IMR-90 (cell line): ENCODE measurements around the gene RNU2-63P.

Source experiments
- CEBPB ChIP-seq: IDR thresholded peaks from 2 replicates; pipeline ENCODE4 v1.6.1; 2012; ENCODE audit warnings: low read depth, low read length, improper control_type of control experiment
- CHD1 ChIP-seq: IDR thresholded peaks from 2 replicates; pipeline ENCODE4 v1.6.1; 2012; ENCODE audit warnings: low read depth, low read length, improper control_type of control experiment
- MAFK ChIP-seq: IDR thresholded peaks from 2 replicates; pipeline ENCODE4 v1.6.1; 2012; ENCODE audit warnings: low read depth, low read length, improper control_type of control experiment
- POLR2A ChIP-seq: IDR thresholded peaks from 2 replicates; pipeline ENCODE4 v1.6.1; 2012; ENCODE audit warnings: mild to moderate bottlenecking, low read depth, low read length
- RAD21 ChIP-seq: IDR thresholded peaks from 2 replicates; pipeline ENCODE4 v1.6.1; 2012; ENCODE audit warnings: low read length, improper control_type of control experiment
- RCOR1 ChIP-seq: IDR thresholded peaks from 2 replicates; pipeline ENCODE4 v1.6.1; 2012; ENCODE audit warnings: mild to moderate bottlenecking, low read length, improper control_type of control experiment; ENCODE audit not compliant: insufficient replicate concordance
- SMC3 ChIP-seq: fragments of 150-350 bp; IDR thresholded peaks from 2 replicates; pipeline ENCODE4 v1.6.1; 2016; ENCODE audit warnings: low read depth, mild to moderate bottlenecking, antibody characterized with exemption, low read length, moderate library complexity
- TF ChIP-seq, protein P1 (sequence below): fragments of 150-350 bp; IDR thresholded peaks from 2 replicates; pipeline ENCODE4 v1.6.1; 2016; ENCODE audit warnings: low read depth, mild to moderate bottlenecking, low read length, moderate library complexity, borderline replicate concordance
- TF ChIP-seq, protein P2 (sequence below): conservative IDR thresholded peaks from 2 replicates; pipeline ENCODE4 v1.5.1; 2012; ENCODE audit warnings: mild to moderate bottlenecking, low read depth, low read length, improper control_type of control experiment

DNA sequence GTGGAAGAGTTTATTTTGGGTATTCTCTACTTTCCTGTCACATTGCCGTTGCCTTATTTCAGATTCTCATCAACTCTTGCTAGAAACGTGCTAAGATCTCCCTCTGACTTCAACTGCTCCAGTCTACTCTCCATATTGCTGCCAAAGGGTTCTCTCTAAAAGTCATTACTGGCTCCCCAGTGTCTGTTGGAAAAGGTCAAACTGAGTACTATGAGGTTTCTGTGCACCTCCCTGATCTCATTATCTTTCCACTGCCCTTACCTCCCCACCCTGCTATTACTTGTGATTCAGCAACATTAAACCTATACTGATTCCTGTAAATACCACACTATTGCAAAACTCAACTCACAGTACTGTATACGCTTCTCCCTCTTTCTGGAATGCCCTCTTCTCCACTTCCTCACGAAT is 41.1 kb upstream of the RNU2-63P start:
- no peak for TF ChIP-seq SMC3
- TF ChIP-seq, protein P1, sequence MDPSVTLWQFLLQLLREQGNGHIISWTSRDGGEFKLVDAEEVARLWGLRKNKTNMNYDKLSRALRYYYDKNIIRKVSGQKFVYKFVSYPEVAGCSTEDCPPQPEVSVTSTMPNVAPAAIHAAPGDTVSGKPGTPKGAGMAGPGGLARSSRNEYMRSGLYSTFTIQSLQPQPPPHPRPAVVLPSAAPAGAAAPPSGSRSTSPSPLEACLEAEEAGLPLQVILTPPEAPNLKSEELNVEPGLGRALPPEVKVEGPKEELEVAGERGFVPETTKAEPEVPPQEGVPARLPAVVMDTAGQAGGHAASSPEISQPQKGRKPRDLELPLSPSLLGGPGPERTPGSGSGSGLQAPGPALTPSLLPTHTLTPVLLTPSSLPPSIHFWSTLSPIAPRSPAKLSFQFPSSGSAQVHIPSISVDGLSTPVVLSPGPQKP: no peak
- TF ChIP-seq, protein P2, sequence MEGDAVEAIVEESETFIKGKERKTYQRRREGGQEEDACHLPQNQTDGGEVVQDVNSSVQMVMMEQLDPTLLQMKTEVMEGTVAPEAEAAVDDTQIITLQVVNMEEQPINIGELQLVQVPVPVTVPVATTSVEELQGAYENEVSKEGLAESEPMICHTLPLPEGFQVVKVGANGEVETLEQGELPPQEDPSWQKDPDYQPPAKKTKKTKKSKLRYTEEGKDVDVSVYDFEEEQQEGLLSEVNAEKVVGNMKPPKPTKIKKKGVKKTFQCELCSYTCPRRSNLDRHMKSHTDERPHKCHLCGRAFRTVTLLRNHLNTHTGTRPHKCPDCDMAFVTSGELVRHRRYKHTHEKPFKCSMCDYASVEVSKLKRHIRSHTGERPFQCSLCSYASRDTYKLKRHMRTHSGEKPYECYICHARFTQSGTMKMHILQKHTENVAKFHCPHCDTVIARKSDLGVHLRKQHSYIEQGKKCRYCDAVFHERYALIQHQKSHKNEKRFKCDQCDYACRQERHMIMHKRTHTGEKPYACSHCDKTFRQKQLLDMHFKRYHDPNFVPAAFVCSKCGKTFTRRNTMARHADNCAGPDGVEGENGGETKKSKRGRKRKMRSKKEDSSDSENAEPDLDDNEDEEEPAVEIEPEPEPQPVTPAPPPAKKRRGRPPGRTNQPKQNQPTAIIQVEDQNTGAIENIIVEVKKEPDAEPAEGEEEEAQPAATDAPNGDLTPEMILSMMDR: no peak
- TF ChIP-seq MAFK: no peak
- no peak for TF ChIP-seq POLR2A
- no peak for TF ChIP-seq CEBPB
- no peak for TF ChIP-seq RAD21
- no peak for TF ChIP-seq RCOR1
- TF ChIP-seq CHD1: no peak
